ENCODE measurements around the gene BRIP1.

GRCh38 chr17:61718022-61718421 is 145.3 kb downstream of the BRIP1 start:
- TF ChIP-seq, protein P1, sequence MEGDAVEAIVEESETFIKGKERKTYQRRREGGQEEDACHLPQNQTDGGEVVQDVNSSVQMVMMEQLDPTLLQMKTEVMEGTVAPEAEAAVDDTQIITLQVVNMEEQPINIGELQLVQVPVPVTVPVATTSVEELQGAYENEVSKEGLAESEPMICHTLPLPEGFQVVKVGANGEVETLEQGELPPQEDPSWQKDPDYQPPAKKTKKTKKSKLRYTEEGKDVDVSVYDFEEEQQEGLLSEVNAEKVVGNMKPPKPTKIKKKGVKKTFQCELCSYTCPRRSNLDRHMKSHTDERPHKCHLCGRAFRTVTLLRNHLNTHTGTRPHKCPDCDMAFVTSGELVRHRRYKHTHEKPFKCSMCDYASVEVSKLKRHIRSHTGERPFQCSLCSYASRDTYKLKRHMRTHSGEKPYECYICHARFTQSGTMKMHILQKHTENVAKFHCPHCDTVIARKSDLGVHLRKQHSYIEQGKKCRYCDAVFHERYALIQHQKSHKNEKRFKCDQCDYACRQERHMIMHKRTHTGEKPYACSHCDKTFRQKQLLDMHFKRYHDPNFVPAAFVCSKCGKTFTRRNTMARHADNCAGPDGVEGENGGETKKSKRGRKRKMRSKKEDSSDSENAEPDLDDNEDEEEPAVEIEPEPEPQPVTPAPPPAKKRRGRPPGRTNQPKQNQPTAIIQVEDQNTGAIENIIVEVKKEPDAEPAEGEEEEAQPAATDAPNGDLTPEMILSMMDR (IDR thresholded peaks at IDR 0.05; ENCODE audit: extremely low read depth in 1 of 2, insufficient read depth in 1 of 2, low read depth in 1 of 2, low read length in 2 of 2): no peak
- TF ChIP-seq POLR2A (IDR thresholded peaks at IDR 0.05; ENCODE audit: low read depth, low read length) (no peak), EZH2 (IDR thresholded peaks at IDR 0.05; ENCODE audit: borderline replicate concordance, low read depth, low read length, severe bottlenecking) (no peak), POLR2AphosphoS5 (IDR thresholded peaks at IDR 0.05; ENCODE audit: insufficient read depth, low read depth, low read length) (no peak), JUN (IDR thresholded peaks at IDR 0.05; ENCODE audit: borderline replicate concordance, insufficient read depth, insufficient read length, low read depth) (no peak)
- TF ChIP-seq, protein P2, sequence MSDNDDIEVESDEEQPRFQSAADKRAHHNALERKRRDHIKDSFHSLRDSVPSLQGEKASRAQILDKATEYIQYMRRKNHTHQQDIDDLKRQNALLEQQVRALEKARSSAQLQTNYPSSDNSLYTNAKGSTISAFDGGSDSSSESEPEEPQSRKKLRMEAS (IDR thresholded peaks at IDR 0.05; ENCODE audit: insufficient read depth, insufficient read length): no peak
